Activated CD4-positive, alpha-beta T cell treated with anti-CD3 and anti-CD28 coated beads, Interleukin-2, Interleukin-6, amounts not matched to agents 100 ng/mL and 50 ng/mL, durations not matched to agents 16 hours and 8 hours (primary cell): ENCODE results near the gene AGBL4.

Experiments
- DNase-seq: peaks from one replicate; pipeline ENCODE4 v3.0.0-alpha.2; 2020

Gene AGBL4

GRCh38 chr1:48710318-48710717 lies 1313.4 kb downstream of the AGBL4 start:
- DNase-seq, result no peak

DNA sequence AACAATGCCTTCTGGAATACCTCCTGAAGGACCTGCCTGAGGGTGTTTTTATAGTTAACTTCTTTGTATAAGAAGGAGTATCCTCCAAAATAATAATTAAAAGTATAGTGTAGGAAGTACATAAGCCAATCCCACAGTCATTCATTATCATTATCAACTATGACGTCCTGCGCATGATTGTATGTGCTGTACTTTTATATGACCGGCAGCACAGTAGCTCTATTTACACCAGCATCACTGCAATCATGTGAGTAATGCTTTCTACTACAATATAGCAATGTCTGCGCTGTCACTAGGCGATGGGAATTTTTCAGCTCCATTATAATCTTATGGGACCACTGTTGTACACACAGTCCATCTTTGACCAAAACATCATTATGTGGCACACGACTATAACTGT lies 1319.0 kb downstream of the AGBL4 start:
- DNase-seq, result no peak

DNA sequence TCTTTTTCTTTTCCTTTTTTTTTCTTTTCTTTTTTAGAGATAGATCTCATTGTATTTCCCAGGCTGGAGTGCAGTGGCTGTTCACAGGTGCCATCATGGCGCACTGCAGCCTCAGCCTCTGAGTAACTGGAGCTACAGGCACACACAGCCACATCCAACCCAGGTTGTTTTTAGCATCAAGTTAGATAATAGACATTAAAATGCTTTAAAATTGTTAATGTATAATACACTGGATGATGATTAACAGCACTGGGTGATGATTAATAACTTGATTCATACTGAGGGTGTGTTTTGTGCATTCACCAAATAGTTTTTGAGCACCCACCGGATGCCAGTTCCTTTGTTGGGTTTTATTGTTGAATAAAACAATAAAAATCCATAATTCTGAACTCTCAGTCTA lies 1322.3 kb downstream of the AGBL4 start:
- DNase-seq, result no peak

DNA sequence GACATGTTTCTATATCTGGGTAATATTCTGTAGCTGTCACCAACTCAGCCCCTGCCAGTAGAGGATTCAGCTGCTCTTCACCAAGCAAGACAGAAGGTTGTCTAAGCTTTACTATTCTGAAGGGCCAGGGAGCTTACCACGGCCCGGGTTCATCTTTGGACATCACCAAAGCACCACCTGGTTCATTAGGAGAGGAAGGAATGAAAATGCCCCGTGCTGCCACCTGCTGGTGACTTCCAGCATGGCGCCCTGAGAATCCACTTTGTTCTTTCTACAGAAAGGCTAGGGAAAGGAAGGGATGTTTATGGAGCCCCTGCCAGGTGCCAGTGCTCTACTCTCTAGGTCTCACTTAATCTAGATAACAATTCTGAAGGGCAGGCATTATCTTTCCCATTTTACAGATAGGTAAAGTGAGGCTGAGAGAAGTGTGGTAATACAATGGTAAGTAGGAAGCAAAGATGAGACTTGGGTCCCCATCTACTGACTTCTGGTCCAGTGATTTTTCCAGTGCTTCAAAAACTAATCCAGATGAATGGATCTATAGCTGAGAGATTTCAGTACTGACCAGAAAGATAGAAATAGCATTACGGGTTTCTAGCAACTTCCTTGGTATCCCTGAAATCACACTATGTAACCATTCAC lies 1326.6 kb downstream of the AGBL4 start:
- DNase-seq, result peak; percentile 69

DNA sequence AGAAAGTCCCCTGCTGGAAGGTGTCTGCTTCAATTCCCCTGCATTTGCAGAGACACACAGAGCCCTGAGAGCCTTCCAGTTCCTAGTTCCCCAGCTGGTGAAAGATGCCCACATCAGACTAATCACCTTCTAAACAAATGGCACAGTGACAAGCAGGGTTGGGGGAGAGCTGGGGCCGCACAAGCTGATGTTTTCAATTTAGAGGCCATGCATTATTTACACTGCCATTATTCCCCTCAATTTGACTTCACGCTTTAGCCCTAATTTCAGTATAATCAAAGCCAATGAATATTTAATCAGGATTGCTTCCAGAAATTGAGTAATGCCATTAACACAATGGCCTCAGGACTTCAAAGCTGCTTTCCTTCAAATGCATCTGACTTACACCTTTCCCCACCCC lies 1328.6 kb downstream of the AGBL4 start:
- DNase-seq, result no peak

DNA sequence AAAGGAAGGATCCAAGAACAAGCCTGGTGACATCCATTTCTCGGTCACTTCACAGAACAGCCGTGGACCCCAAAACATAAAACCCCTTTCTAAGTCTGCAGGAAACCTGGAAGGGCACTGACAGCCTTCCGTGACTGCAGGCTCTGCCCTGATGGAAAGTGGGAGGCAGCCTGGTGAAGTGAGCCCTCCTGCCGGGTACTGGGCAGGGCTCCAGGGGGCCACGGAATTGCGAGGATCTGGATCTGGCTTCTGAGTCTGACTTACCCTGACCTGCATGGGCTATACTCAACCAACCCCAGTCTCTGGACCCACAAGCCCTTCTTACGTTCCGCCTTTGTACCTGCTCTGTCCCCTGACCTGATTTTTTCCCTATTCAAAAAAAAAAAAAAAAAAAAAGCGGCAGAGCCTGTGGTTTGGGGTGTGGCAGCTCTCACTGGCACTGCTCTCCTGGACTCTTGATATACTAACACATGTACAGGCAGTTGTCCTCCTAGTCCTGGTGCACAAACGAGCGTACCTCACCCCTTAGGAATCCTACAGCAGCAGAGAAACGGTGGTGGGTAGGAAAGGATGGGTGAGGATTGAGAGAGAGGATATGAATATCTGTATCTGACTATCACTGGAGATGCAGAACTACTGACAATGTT lies 1330.0 kb downstream of the AGBL4 start:
- no peak for DNase-seq

DNA sequence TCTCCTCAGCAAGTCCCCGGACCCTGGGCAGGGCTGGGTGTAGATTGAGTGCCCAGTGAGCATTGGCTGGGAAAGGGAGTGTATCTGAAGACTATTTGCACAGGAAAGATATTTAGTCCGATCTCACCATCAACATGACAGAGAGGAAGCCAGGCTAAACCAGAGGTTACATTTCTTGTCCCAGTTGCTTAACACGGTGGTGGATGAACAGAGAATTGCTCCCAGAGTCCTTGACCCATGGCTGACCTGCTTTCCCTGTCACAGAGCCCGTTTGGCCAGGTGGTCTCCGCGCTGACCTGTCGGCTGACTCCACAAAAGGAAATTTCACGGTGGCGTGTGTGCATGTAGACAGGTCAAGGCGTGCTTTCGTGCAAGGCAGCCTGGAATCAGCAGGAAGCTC lies 1330.6 kb downstream of the AGBL4 start:
- no peak for DNase-seq

DNA sequence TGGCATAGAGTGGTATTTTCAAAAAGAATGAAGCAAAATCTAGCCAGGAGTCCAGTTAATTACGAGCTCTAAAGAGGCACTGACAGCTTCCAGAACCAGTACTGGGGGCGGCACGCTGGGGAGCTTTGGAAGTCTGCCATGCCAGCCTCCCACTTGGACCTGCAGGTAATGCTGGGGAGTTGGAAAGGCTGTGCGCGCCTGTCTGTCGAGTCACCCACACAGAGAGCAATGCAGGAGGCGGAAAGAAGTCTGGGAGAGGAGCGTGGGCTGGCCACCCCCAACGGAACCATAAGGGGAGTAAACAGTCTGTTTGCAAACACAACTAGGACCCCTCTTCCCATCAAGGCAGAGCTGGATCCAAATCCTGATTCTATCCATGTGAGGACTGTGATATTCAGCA lies 1331.5 kb downstream of the AGBL4 start:
- DNase-seq, result no peak

- DNase-seq, result no peak
Measured at GRCh38 chr1:48691429-48692001, 1332.2 kb downstream of the AGBL4 start.

GRCh38 chr1:48688102-48688760 lies 1335.5 kb downstream of the AGBL4 start:
- DNase-seq, result peak; percentile 9

DNA sequence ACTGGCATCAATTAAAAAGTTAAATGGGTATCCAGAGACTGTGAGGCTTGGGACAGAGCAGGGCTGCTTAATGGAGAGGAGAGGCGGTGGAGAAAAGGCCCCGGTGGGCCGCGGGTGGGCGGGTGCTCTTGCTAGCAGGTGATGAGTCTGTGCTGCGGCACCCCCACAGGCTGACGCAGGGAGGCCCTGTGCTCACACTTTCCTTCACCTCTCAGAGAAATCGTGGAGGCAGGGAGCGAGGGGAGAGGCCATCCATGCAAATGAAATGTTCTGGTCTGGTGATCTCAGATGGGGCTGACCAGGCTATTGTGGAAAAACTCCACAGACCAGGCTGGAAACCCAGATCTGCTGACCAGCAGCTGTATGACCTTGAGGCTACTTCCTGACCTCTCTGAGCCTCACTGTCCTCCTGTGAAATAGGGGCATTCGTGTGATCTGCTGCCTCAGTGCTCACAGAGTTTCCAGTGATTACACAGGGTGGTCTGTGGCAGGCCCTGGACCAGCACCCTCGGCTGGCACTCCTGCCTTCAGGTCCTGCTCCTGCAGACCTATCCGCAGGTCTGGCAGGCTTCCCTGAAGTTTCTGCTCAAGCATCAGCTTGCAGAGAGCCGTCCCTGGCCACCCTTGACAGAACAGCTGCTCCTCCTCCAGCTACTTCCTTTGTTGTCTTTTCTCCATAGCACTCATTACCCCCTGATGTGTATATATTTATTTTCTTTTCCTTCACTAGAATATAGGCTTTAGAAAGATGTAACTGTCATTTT lies 1336.3 kb downstream of the AGBL4 start:
- no peak for DNase-seq

GRCh38 chr1:48686159-48686558 lies 1337.6 kb downstream of the AGBL4 start:
- no peak for DNase-seq

DNA sequence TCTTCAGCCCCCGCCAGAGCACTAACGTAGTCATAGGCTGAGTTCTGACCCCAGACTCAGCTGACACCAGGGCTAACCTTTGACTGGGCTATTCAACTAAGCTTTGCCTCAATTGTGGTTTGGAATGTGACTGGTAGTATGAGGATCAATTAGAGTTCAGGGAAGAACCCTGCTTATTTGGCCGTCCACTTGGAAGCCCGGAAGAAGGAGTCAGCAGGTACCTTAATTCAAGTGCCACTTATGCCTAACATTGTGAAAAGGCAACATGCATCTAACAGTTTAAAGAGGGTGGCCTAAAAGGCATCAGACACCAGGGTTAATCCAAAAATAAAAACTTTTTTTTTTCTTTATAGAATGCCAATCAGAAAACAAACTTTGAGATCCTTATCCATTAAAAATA lies 1339.4 kb downstream of the AGBL4 start:
- DNase-seq, result no peak

- no peak for DNase-seq
Measured at GRCh38 chr1:48683839-48684238, 1339.9 kb downstream of the AGBL4 start.

GRCh38 chr1:48681476-48682305 lies 1342.1 kb downstream of the AGBL4 start:
- DNase-seq, result no peak

- no peak for DNase-seq
Measured at GRCh38 chr1:48680411-48681035, 1343.2 kb downstream of the AGBL4 start.

- DNase-seq, result no peak
Measured at GRCh38 chr1:48679859-48680258, 1343.9 kb downstream of the AGBL4 start.

DNA sequence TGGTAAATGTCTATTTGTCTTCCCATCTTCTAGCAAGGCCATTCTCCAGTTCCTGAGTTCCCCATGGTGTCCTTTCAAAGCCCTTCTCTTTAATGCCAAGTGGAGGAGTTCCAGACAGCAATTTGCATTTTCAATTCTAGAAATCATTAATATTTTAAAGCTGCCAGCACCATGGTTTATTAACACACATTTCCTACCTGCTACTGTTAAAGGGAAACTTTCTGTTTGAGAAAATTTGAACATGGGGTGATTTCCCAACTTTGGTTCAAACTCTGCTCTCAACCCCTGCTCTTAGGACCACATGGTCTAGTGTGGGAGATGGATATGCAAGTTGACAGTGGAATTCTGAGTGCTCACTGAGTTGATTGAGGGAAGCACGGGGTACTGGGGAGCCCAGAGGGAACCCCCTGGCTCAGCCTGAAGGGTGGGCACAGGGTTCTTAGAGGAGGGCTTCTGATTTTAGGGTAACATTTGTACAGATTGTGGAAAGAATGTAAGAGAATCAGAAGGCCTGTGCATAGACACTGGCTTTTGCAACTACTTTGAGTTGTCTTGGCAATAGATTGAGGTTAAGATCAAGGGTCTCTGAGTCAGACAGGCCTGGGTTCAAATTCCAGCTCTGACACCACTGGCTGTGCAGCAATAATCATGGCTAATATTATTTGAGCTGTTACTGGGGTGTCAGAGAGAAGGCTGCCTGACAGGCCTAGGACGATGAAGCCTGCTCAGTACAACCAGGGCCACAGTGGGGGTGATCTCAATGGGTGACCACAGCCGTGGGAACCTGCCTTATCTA lies 1344.8 kb downstream of the AGBL4 start:
- no peak for DNase-seq

GRCh38 chr1:48677306-48678287 lies 1346.2 kb downstream of the AGBL4 start:
- DNase-seq, result peak; percentile 52

GRCh38 chr1:48676822-48677221 lies 1346.9 kb downstream of the AGBL4 start:
- DNase-seq, result no peak
